Tongue (tissue), 2 donors: ENCODE measurements around the gene MATN4. TPM values are rescaled to one million over a fixed set of nuclear protein-coding genes. Genes with fewer than 3 reads are reported as not detected.

Experiments
- DNase-seq: peaks from one replicate; pipeline ENCODE4 v3.0.0-alpha.2; 2015
- total RNA-seq: library from RNA; depleted of rRNA; stranded (reverse); fragments of >200 nt; gene quantifications from one replicate; pipeline ENCODE4 v1.2.3, GENCODE V29; 2014

Gene MATN4
- total RNA-seq, 1 donor from 2014 or later: 1.1 TPM

- no peak for DNase-seq
Measured at GRCh38 chr20:45340951-45341350, 32.9 kb upstream of the MATN4 start.

- DNase-seq: no peak
Measured at GRCh38 chr20:45340236-45340847, 32.2 kb upstream of the MATN4 start.

GRCh38 chr20:45339799-45340198 is 31.7 kb upstream of the MATN4 start:
- DNase-seq: no peak

GRCh38 chr20:45339084-45339483 is 31.0 kb upstream of the MATN4 start:
- no peak for DNase-seq

GRCh38 chr20:45338121-45339030 is 30.3 kb upstream of the MATN4 start:
- no peak for DNase-seq

- DNase-seq: no peak
Measured at GRCh38 chr20:45337367-45338120, 29.4 kb upstream of the MATN4 start.

GRCh38 chr20:45336530-45337366 is 28.6 kb upstream of the MATN4 start:
- no peak for DNase-seq

GRCh38 chr20:45330476-45330875 is 22.4 kb upstream of the MATN4 start:
- no peak for DNase-seq

GRCh38 chr20:45329497-45330319 is 21.6 kb upstream of the MATN4 start:
- DNase-seq: no peak

GRCh38 chr20:45328451-45328850 is 20.4 kb upstream of the MATN4 start:
- DNase-seq: no peak

- no peak for DNase-seq
Measured at GRCh38 chr20:45325371-45325770, 17.3 kb upstream of the MATN4 start.

- DNase-seq: no peak
Measured at GRCh38 chr20:45323731-45324130, 15.6 kb upstream of the MATN4 start.

- DNase-seq: peak; percentile 46
Measured at GRCh38 chr20:45322952-45323383, 14.9 kb upstream of the MATN4 start.

- DNase-seq: no peak
Measured at GRCh38 chr20:45320948-45321595, 13.0 kb upstream of the MATN4 start.

GRCh38 chr20:45318948-45319347 is 10.8 kb upstream of the MATN4 start:
- DNase-seq: no peak

GRCh38 chr20:45318386-45318939 is 10.4 kb upstream of the MATN4 start:
- DNase-seq: no peak

- DNase-seq: no peak
Measured at GRCh38 chr20:45317826-45318225, 9.7 kb upstream of the MATN4 start.

GRCh38 chr20:45316150-45317080 is 8.3 kb upstream of the MATN4 start:
- DNase-seq: no peak

GRCh38 chr20:45315672-45316071 is 7.6 kb upstream of the MATN4 start:
- DNase-seq: no peak
